Measurements from ENCODE around the gene PLEKHG2. TPM values are rescaled to one million over a fixed set of nuclear protein-coding genes. Genes with fewer than 3 reads are reported as not detected.

The PLEKHG2 gene
- total RNA-seq, 1 experiment from 2014 or later = 62.3 TPM

DNA sequence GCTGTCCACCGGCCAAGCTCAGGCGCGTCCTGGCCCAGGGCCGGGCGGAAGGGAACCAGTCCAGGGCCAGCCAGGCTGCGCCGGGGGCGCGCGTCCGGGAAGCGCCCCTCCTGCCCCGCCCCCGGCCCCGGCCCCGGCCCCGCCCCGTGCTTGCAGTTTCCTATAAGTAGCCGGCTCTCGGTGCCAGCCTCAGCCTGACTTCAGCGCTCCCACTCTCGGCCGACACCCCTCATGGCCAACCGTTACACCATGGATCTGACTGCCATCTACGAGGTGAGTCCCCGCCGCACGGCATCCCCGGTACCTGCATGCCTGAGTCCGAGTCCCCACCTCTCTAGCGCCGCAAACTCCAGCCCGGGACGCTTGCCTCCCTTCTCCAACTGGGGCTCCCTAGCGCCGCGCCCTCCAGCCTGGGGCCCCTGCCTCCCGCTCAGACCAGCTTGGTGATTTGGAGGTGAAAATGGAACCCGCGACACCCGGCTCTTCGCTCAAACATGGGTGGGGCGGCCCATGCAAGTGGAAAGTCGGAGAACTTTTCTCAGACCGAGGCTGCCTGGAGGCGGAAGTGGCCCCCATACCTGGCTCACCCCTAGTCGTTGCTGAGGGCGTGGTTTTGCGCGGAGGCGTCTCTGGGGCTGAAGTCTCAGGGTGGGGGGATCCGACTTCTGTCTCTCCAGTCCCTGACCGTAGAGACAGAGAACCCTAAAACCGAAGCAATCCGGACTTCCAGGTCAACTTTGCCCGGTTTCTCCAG is 5.6 kb upstream of the PLEKHG2 start, which contains the start of gene ZFP36:
Gene ZFP36, plus strand, starts transcription at position 192 of the 754 bp plus-strand sequence. Its CDS starts 58 bp downstream, at position 250.
- peaks cover 8% of the 10 kb centered on the region; the same call in 1 of the 2 replicates for H3K36me3 Mint-ChIP-seq
- TF ChIP-seq SMAD3 (CRISPR knock-in tag; IDR thresholded peaks at IDR 0.05; ENCODE audit: borderline replicate concordance) = peak; percentile 43; the same call in 1 of the 2 replicates
- peak; percentile 42; the same call in 1 of the 2 replicates for TF ChIP-seq FOXP1 (CRISPR knock-in tag; IDR thresholded peaks at IDR 0.05; ENCODE audit: borderline replicate concordance)
- TF ChIP-seq FOXK1 (CRISPR knock-in tag; IDR thresholded peaks at IDR 0.05) = 0 out of 2 replicates have a peak, but pooled peaks have one; percentile 8
- TF ChIP-seq TP53 (CRISPR knock-in tag; IDR thresholded peaks at IDR 0.05) = 0 out of 2 replicates have a peak, but pooled peaks have one; percentile 58
- TF ChIP-seq ZNF232 (CRISPR knock-in tag; IDR thresholded peaks at IDR 0.05) = peak; percentile 64; the same call in 1 of the 2 replicates
- peak; percentile 7; the same call in 1 of the 2 replicates for TF ChIP-seq SP1 (CRISPR knock-in tag; conservative IDR thresholded peaks at IDR 0.05)
- TF ChIP-seq, protein P1, sequence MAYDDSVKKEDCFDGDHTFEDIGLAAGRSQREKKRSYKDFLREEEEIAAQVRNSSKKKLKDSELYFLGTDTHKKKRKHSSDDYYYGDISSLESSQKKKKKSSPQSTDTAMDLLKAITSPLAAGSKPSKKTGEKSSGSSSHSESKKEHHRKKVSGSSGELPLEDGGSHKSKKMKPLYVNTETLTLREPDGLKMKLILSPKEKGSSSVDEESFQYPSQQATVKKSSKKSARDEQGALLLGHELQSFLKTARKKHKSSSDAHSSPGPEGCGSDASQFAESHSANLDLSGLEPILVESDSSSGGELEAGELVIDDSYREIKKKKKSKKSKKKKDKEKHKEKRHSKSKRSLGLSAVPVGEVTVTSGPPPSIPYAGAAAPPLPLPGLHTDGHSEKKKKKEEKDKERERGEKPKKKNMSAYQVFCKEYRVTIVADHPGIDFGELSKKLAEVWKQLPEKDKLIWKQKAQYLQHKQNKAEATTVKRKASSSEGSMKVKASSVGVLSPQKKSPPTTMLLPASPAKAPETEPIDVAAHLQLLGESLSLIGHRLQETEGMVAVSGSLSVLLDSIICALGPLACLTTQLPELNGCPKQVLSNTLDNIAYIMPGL (CRISPR knock-in tag; IDR thresholded peaks at IDR 0.05) = 0 out of 2 replicates have a peak, but pooled peaks have one; percentile 69
- TF ChIP-seq ATF3 (CRISPR knock-in tag; conservative IDR thresholded peaks at IDR 0.05) = no peak
- TF ChIP-seq ZNF416 (CRISPR knock-in tag; IDR thresholded peaks at IDR 0.05) = no peak
- no peaks in the 10 kb centered on the region for H3K27me3 Mint-ChIP-seq (ENCODE audit: low read depth)
- CTCF ChIA-PET = interaction anchor here (0.6 to 4.3 kb wide), 4 partner anchors 9 to 96 kb away, joined by 3 to 38 read pairs (median 6); no protein-coding TSS in a partner anchor
- peaks cover 53% of the 10 kb centered on the region for H3K4me1 Mint-ChIP-seq
- H3K9me3 Mint-ChIP-seq = no peaks in the 10 kb centered on the region
- DNase-seq (ENCODE audit: low spot score) (peak; percentile 80), ATAC-seq (peak; percentile 13)
- H3K4me3 Mint-ChIP-seq = peak within 1 kb of the TSS; percentile 90
- POLR2A ChIA-PET = interaction anchor here (0.6 to 2.1 kb wide), 6 partner anchors 9 to 75 kb away, joined by 3 to 15 read pairs (median 5); partner anchors contain the start of genes MED29, PAF1 and RPS16
- peak within 1 kb of the TSS; percentile 94 for H3K27ac Mint-ChIP-seq

DNA sequence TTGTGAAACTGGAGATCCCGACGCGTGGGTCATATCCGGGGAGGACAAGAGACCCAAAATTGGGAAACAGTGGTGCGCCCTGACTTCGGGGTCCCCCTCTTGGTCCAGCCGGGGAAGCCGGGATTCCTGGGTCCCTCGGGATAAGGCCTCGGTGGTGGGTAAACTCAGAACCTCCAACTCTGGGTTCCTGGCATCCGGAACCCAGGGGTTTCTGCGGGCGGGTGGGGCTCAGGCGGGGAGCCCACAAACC is 5.1 kb upstream of the PLEKHG2 start:
- Mint-ChIP-seq H3K27ac (peak overlapping the region; percentile 92; the same call in 1 of the 2 replicates), H3K4me1 (peaks cover 48% of the 10 kb centered on the region), H3K27me3 (ENCODE audit: low read depth) (no peaks in the 10 kb centered on the region), H3K4me3 (peak overlapping the region; percentile 90), H3K36me3 (peaks cover 8% of the 10 kb centered on the region; the same call in 1 of the 2 replicates), H3K9me3 (no peaks in the 10 kb centered on the region)
- POLR2A ChIA-PET = interaction anchor here (1.3 to 2.1 kb wide), 3 partner anchors 9 to 28 kb away, joined by 3 to 15 read pairs (median 7); partner anchors contain the start of gene RPS16
- DNase-seq (ENCODE audit: low spot score) (no peak), ATAC-seq (no peak)
- TF ChIP-seq ZNF512 (CRISPR knock-in tag; IDR thresholded peaks at IDR 0.05; ENCODE audit: borderline replicate concordance) (no peak), ATF1 (CRISPR knock-in tag; IDR thresholded peaks at IDR 0.05) (no peak), NFYB (CRISPR knock-in tag; conservative IDR thresholded peaks at IDR 0.05; ENCODE audit: low read depth) (no peak), ELF4 (CRISPR knock-in tag; IDR thresholded peaks at IDR 0.05; ENCODE audit: low read depth) (no peak), ZNF232 (CRISPR knock-in tag; IDR thresholded peaks at IDR 0.05) (no peak), ESRRA (CRISPR knock-in tag; IDR thresholded peaks at IDR 0.05; ENCODE audit: borderline replicate concordance) (no peak)
- TF ChIP-seq, protein P2, sequence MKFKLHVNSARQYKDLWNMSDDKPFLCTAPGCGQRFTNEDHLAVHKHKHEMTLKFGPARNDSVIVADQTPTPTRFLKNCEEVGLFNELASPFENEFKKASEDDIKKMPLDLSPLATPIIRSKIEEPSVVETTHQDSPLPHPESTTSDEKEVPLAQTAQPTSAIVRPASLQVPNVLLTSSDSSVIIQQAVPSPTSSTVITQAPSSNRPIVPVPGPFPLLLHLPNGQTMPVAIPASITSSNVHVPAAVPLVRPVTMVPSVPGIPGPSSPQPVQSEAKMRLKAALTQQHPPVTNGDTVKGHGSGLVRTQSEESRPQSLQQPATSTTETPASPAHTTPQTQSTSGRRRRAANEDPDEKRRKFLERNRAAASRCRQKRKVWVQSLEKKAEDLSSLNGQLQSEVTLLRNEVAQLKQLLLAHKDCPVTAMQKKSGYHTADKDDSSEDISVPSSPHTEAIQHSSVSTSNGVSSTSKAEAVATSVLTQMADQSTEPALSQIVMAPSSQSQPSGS (CRISPR knock-in tag; IDR thresholded peaks at IDR 0.05; ENCODE audit: borderline replicate concordance, low read depth) = no peak
- TF ChIP-seq, protein P3, sequence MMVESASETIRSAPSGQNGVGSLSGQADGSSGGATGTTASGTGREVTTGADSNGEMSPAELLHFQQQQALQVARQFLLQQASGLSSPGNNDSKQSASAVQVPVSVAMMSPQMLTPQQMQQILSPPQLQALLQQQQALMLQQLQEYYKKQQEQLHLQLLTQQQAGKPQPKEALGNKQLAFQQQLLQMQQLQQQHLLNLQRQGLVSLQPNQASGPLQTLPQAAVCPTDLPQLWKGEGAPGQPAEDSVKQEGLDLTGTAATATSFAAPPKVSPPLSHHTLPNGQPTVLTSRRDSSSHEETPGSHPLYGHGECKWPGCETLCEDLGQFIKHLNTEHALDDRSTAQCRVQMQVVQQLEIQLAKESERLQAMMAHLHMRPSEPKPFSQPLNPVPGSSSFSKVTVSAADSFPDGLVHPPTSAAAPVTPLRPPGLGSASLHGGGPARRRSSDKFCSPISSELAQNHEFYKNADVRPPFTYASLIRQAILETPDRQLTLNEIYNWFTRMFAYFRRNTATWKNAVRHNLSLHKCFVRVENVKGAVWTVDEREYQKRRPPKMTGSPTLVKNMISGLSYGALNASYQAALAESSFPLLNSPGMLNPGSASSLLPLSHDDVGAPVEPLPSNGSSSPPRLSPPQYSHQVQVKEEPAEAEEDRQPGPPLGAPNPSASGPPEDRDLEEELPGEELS (CRISPR knock-in tag; IDR thresholded peaks at IDR 0.05) = no peak
- CTCF ChIA-PET = interaction anchor here (4.3 kb wide), 1 partner anchor 10 kb away, joined by 38 read pairs; no protein-coding TSS in a partner anchor

Measured in WTC11 (cell line).